GM21447 (cell line): ENCODE results near the gene GNPTG.
A peak's percentile ranks its signal among the peaks of the same experiment; 100 is the strongest.

Experiments
- ATAC-seq: cut with Tn5 transposase; IDR thresholded peaks from one replicate; pipeline ENCODE4 v1.9.1; 2021; ENCODE audit not compliant: unreplicated experiment

GNPTG gene

DNA sequence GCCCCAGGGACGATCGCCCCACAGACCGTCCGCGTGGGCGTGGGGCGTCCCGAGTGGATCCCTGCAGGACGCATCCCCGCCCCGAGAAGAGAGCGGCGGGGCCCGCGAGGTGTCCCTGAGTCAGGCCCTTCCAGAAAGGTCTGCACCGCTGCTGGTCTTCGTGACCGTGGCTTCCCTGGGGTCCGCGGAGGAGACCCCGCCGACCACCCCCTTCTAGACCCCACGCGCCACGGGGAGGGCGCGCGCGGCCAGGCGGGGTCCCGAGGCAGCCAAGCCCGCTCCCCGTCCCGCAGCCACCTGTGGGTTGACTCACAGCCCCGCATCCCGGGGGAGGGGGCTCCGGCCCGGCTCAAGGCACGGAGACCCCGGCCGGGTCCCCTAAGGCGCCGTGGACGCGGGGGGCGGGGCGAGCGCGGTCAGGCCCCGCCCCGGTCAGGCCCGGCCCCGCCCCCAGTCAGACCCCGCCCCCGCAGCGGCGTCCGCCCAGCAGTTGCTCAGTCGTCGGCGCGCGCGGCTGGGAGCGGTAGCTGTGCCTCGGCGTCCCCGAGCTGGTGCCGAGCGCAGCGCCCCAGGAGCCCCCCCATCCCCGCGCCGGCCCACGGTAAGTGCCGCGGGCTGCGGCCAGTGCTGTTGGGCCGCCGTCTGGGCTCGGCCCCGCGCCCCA, 18.4 kb upstream of the GNPTG start, which contains the start of gene BAIAP3:
BAIAP3 (plus strand) TSS at position 497 of the 664 bp plus-strand sequence. CDS start 4,905 bp downstream, outside the sequence.
- no peak for ATAC-seq

- ATAC-seq, result no peak
These were observed 17.7 kb upstream of the GNPTG start for GRCh38 chr16:1333854-1334700.

GRCh38 chr16:1334739-1335138, 17.0 kb upstream of the GNPTG start:
- ATAC-seq, result no peak

GRCh38 chr16:1335211-1335971, 16.3 kb upstream of the GNPTG start:
- ATAC-seq, result no peak

GRCh38 chr16:1335996-1336395, 15.7 kb upstream of the GNPTG start:
- no peak for ATAC-seq

DNA sequence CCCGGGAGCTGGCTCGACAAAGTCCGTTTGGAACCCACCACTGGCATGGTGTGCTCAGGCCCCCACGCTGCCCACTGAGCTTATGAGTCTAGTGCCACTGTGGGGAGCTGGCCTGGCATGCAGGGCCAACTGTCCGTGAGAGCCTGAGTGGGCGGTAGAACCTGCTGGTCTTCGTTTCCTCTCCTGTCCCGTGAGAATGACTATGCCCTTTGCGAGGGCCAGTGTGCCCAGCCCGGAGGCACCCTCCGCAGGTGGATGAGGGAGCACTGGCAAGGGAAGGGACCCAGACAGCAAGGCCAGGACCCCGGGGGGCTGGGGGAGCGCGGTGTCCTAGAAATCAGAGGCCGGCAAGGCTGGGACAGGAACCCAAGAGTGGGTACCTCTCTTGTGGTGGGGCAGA, 15.1 kb upstream of the GNPTG start:
- no peak for ATAC-seq

DNA sequence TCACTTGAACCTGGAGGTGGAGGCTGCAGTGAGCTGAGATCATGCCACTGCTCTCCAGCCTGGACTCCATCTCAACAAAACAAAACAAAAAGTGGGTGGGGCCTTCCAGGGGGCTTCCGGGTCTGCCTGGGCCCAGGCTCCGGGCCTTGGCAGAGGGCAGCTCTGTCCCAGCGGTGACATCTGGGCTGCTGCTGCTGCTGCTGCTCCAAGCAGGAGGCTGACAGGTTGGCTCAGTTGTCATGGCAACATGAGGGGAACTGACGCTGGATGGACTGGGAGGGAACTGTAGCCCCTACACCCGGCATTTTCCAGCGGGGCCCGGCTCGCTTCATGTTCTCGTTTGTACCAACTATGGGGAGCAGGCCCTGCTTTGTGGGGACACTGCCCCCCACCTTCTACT, 14.2 kb upstream of the GNPTG start:
- ATAC-seq, result no peak

DNA sequence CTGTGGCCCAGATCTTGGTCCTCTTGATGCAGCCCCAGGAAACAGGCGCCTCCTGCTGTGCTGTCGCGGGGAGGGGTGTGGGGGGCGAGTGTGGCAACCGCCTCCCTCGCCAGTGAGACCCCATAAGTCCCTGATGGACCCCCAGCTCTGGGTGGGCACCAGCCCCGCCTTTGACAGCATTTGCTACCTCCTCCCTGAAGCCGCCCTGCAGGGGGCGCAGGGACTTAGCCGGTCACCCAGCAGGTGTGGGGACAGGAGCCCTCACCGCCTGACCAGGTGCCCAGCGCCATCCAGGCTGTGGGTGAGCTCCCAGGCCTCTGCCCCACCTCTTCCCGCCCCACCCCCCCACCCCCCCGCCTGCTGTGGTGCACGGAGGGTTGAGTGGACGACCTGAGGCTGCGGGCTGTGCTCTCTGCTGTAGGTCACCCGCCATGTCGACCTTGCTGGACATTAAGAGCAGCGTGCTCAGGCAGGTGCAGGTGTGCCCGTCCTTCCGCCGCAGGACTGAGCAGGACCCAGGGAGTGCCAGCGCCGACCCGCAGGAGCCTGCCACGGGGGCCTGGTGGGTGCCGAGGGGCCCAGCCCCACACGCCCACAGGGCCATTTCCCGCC, 13.5 kb upstream of the GNPTG start:
- no peak for ATAC-seq

DNA sequence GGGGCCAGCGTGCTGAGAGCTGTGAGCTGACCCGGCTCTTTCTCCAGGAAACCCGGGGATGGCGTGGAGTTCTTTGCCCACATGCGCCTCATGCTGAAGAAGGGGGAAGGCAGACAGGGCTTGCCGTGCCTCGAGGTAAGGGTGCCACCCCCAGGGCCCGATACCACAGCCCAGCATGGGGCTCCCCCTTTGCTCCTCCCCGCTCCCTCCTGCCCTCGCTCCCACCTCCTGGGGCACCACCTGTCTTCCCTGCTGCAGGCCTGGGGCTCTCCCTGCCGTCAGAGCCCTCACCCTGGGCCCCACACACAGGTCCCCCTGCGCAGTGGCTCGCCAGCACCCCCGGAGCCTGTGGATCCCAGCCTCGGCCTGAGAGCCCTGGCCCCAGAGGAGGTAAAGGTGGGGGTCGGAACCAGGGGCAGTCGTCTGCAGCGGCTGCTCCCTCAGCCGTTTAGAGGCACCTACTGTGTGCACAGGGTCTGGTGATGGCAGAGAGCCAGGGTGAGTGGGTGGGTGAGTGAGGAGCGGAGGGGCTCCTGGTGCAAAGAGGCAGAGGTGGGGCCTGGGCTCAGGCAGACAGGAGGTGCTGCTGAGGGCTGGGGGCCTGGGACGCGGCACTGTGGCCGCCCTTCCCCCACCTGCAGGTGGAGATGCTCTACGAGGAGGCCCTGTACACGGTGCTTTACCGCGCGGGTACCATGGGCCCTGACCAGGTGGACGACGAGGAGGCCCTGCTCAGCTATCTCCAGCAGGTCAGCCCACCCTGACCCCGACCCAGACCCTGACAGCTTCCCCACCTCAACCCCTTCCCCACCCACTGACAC, 12.7 kb upstream of the GNPTG start:
- no peak for ATAC-seq

DNA sequence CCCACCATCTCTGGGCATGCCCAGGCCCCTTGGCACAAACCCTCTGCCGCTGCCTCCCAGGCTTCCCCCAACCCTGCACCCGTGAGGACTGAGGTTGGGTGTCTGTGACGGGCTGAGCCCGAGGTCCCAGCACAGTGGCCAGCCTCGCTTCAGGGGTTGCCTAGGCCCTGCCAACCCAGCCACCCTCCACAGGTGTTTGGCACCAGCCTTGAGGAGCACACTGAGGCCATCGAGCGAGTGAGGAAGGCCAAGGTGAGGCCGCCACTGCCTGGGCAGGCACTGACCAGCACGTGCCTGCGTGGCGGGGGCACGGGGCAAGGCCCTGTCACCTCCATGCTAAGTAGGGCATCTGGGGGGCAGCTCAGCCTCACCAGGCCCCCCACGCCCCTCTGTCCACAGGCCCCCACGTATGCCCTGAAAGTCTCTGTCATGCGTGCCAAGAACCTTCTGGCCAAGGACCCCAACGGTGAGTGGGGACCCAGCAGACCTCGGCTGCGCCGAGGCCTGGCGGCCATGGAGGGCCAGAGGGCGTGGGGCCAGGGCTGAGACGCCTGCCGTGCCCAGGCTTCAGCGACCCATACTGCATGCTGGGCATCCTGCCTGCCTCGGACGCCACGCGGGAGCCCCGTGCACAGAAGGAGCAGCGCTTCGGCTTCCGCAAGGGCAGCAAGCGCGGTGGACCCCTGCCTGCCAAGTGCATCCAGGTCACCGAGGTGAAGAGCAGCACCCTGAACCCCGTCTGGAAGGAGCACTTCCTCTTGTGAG, 10.8 kb upstream of the GNPTG start:
- no peak for ATAC-seq

- no peak for ATAC-seq
These were observed 10.0 kb upstream of the GNPTG start for GRCh38 chr16:1341495-1342420.

DNA sequence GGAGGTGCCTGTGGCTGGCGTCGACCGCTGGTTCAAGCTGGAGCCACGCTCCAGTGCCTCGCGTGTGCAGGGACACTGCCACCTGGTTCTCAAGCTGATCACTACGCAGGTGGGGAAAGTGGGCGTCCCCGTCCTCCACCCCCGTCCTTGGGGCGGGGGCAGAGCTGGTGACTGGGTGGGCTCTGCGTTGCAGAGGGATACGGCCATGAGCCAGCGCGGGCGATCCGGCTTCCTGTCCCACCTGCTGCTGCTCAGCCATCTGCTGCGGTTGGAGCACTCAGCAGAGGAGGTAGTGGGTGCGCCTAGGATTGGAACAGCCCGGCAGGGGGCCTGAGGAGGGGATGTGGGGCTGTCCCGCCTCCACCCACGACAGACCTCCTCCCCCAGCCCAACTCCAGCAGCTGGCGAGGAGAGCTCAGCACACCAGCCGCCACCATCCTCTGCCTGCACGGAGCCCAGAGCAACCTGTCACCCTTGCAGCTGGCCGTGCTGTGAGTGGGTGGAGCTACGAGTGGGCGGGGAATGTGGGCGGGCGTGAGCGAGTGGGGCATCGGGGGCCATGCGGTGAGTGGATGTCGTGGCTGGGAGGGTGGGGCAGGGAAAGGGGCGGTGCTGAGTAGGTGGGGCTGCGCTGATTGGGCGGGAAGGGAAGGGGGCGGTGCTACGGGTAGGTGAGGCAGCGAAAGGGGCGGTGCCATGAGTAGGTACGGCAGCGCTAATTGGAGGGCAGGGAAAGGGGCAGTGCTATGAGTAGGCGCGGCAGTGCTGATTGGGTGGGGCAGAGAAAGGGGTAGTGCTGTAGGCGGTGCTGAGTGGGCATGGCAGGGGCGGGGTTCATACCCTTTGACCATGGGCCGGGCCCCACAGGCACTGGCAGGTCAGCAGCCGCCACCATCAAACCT, 9.0 kb upstream of the GNPTG start:
- ATAC-seq, result peak; percentile 88

GRCh38 chr16:1343428-1344242, 8.1 kb upstream of the GNPTG start:
- no peak for ATAC-seq

- ATAC-seq, result no peak
These were observed 7.2 kb upstream of the GNPTG start for GRCh38 chr16:1344499-1344898.

GRCh38 chr16:1345087-1345486, 6.6 kb upstream of the GNPTG start:
- no peak for ATAC-seq

GRCh38 chr16:1345651-1346421, 5.9 kb upstream of the GNPTG start:
- no peak for ATAC-seq
